Measurements from ENCODE around the gene PRSS33.

Gene PRSS33

DNA sequence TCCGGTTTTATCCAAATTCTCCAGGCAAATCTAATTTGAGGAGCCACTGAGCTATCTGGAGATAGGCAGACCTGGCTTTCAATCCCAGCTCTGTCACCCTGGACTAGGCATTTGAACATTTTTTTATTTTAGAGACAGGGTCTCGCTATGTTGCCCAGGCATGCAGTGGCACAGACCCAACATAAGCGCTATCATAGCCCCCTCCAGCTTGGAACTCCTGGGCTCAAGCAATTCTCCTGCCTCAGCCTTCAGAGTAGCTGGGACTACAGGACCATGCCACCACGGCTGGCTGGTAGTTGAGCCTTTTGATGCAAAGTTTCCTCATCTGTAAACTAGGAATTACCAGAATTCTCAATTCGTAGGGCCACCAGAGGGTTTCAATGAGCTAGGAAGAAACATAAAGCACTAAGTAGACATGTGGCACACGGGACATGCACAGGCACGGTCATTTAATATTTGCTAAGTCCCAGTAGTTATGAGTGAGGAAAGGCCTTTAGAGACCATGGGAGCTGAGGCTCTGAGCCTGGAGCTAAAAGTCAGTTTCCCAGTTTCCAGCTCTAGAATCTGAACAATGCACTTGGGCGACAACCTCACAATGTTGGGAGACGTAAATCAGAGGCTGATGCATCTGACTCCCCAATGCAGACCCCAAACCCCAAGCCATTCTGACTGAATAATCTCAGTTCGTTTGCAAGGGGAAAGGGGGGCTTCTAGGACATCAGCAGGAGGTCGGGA, 11.4 kb downstream of the PRSS33 start:
- DNase-seq: no peak

DNA sequence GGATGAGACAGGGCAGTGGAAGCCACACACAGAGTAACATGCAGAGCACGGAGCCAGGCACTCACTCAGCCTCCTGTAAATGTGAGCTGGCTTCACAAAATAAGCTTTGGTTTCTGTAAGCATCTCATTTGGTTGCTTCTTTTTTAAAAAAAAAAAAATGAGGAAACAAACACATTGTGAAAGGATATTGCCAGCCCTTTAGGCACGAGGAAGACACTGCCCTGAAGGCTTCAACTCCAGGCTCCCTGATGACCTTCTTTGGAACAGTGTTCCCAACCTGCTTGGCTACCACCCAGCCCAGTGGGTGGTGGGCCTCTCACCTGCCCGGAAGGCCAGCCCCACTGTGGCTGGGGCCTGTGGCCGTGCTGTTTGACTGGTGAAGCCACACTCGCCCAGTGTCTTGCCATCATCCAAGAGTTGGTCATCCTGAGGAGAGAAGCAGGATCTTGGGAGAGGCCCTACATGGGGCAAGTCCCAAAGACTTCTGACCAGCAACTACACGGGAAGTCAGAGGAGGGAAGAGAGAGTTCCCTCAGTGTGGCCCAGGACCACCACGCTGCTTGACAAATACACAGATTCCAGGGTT, 12.1 kb downstream of the PRSS33 start:
- DNase-seq: no peak

DNA sequence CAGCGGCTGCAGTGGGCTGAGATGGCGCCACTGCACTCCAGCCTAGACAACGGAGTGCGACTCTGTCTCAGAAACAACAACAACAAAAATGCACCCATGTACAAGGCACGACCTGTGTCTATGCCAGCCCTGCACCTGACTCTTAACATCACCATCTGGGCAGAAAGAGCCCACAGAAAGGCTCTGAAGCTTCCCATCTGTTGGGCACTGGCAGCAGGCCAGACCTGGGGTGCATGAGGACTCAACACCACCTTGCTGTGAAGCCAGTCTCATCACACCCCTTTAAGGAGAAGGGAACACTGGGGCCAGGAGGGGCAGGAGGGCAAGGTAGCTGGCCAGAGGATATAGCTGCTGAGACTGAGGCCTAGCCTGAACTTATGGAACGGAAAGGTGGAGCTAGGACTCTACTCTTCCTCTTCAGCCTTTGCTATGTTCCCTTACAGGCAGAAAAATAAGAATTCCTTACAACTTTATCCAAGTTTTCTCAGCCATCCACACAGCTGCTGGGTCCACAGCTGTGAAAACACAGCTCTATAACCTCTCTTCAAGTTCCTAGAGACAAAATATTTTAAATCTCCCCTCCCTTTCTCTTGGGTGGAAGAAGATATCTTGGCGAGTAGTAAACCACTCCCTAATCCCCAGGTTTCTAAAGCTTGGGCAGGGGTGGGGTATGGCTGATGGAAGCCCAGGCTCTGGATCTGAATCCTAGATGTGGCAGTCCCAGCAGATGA, 13.0 kb downstream of the PRSS33 start:
- no peak for DNase-seq

DNA sequence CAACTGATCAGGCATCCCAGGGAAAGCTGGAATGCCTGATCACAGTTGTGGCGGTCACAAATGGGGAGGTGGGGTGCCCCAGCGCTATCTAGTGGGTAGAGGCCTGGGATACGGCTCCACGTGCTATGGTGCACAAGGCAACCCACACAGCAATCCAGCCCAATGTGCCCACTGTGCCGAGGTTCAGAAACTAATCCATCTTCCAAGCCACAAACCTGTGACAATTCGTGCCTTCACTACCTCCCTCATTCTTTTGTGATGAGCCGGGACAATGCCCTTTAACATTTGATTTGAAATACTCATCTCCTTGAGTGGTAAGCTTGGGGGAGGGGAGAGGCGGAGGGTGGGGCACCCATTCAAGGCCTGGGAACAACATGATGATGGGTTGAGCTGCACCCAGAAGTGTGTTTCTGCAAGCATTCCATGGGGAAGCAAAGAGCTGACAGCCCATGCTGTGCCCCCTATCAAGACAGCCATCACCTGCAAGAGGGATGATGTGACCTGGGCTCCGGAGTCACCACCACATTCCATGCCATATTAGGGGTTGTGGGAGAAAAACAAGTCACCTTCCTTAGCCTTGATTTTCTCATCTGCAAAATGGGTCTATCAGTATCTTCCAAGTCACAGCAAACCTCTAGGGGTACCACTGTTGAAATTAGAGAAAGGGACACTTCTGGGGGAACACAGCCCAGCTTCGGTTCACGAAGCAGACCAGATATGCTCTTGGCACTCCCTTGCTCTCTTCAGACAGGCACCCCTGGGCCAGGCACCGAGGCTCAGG, 14.0 kb downstream of the PRSS33 start:
- DNase-seq: no peak

DNA sequence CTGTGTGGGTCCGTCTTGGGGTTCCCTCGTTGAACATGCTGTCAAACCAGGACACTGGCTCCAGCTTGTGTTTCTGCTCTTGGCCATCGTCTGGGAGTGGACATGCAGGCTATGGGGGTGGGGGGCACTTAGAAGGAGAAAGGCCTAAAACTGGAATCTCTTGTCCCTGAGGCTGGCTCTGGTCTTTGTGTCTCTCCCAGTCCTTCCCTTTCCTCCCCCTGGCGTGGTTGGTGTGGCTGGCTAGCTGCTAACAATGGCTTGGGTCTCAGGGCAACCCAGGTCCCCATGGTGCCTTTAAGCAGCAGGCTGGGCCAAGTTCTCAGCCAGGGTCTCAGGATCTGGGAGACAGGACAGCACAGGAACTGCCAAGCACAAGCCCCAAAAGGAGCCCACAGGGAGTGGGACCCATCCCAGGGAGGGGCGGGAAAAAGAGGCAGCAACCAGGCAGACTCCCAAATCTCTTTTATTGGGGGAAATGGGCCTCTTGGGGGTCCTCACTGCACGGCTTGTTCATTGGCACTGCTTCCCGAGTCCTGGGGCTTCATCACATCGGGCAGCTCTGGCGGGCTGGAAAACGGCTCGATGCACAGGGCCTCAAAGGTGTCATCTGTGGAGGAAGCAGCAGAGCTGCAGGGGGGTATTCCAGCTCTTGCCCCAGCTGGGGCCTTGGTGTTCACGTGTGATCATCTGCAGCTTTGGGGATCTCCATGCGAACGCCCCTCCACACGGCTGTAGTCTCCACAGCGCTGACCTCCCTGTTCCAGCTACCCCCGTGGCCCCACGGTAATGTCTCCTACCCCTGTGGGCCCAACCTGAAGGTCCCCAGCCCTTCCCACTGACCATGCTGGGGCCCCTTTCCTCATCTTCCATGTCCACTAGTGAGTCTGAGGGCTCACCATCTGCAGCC, 15.6 kb downstream of the PRSS33 start:
- DNase-seq: no peak

DNA sequence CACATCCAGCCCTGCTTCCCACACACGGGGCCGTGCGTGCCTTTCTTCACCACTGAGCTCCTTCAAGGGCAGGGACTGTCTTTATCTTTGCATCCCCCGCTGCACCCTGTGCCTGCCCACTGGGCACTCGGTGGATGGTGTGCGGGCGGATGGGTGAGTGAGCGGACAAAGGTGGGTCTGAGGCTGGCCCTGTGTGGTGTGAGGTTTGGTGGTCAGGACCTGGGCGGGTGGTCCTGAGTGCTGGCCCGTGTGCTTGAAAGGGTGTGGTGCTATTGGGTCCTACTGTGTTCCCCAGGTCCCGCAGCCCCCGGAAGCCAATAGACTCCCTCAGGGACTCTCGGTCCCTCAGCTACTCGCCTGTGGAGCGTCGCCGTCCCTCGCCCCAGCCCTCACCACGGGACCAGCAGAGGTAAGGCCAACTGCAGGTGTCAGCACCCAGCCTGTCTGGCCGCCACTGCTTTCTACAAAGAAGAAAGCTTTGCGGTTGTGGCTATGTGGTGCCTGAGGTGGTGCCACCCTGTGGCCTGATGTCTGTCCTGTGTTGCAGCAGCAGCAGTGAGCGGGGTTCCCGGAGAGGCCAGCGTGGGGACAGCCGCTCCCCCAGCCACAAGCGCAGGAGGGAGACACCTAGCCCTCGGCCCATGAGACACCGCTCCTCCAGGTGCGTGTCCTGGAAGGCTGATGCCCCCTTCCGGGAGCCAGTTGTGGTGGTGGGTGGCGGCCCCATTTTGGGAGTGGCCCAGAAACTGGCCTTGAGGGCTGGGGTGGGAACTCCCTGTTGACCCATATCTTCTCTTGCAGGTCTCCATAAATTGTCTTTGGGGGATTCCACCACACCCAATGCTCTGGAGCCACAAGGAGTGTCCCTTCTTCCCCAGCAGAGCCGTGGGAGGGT, 17.1 kb downstream of the PRSS33 start:
- no peak for DNase-seq

DNA sequence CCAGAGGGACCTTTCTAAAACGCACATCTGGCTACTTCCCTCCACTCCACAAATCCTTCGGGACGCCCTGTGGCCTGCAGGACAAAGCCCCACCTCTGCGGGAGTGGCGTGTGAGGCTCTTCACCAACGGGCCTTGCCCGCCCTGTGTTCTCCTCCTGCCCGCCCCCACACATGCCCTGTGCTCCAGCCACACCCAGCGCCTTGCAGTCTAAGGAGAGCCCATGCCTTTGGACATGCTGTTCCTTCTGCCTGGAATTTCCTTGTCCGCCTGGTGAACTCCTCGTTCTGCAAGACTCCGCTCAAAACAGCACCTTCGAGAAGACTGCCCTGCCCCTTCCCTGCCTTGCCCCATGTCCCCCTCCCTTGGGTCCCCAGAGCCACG, 17.7 kb downstream of the PRSS33 start:
- no peak for DNase-seq

DNA sequence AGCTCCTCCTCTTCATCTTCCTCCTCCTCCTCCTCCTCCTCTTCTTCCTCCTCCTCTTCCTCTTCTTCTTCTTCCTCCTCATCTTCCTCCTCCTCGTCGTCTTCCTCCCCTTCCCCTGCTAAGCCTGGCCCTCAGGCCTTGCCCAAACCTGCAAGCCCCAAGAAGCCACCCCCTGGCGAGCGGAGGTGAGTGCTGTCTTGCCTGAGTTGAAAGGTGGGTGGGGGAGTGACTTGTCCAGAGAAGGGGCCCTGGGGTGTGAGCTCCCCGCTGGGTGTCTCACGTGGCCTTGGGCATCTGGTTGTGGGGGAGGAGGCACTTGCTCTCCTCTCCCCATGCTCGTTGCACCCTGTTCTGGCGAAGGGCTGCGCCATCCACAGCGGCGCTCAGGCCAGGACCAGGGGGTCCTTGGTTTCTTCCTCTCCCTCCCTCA, 18.2 kb downstream of the PRSS33 start:
- no peak for DNase-seq

DNA sequence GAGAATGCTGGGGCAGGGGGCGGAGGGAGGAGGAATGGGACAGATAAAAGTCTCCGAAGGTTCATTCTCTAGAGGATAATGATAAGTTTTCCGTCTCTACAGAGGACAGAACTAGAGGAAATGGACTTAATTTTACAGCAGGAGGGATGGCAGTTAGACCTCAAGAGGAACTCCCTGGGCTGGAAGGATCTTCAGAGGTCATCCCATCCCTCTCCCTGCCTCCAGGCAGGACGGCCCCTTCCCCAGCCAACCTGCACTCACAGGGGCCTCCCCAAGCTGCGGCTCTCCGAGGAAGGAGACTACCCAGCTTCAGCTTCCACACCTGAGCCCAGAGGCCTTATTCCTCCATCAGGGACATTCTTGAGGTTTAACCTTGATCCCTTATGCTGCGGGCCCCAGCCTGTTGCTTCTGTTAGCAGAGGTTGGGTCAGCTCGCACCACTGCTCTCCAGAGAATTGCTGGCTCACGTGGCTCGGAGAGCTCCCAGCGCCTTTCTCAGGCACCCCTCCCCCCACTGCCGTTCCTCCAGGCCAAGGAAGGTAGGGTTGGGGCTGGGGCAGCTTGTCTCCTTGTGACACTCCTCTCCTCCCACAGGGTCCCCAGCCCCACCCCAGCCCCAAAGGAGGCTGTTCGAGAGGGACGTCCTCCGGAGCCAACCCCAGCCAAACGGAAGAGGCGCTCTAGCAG, 18.8 kb downstream of the PRSS33 start:
- no peak for DNase-seq

DNA sequence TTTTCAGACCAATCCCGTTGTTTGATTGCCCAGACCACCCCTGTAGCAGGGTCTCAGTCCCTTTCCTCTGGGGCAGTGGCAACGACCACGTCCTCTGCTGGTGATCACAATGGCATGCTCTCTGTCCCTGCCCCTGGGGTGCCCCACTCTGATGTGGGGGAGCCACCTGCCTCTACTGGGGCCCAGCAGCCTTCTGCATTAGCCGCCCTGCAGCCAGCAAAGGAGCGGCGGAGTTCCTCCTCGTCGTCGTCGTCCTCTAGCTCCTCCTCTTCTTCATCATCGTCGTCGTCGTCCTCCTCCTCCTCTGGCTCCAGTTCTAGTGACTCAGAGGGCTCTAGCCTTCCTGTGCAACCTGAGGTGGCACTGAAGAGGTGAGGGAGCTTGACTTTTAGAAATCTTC, 19.5 kb downstream of the PRSS33 start:
- DNase-seq: no peak

DNA sequence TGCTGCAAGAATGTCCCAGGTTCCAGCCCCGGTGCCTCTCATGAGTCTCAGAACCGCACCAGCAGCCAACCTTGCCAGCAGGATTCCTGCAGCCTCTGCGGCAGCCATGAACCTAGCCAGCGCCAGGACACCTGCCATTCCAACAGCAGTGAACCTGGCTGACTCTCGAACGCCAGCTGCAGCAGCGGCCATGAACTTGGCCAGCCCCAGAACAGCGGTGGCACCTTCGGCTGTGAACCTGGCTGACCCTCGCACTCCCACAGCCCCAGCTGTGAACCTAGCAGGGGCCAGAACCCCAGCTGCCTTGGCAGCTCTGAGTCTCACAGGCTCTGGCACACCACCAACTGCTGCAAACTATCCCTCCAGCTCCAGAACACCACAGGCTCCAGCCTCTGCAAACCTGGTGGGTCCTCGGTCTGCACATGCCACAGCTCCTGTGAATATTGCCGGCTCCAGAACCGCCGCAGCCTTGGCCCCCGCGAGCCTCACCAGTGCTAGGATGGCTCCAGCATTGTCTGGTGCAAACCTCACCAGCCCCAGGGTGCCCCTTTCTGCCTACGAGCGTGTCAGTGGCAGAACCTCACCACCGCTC, 20.1 kb downstream of the PRSS33 start:
- DNase-seq: no peak

DNA sequence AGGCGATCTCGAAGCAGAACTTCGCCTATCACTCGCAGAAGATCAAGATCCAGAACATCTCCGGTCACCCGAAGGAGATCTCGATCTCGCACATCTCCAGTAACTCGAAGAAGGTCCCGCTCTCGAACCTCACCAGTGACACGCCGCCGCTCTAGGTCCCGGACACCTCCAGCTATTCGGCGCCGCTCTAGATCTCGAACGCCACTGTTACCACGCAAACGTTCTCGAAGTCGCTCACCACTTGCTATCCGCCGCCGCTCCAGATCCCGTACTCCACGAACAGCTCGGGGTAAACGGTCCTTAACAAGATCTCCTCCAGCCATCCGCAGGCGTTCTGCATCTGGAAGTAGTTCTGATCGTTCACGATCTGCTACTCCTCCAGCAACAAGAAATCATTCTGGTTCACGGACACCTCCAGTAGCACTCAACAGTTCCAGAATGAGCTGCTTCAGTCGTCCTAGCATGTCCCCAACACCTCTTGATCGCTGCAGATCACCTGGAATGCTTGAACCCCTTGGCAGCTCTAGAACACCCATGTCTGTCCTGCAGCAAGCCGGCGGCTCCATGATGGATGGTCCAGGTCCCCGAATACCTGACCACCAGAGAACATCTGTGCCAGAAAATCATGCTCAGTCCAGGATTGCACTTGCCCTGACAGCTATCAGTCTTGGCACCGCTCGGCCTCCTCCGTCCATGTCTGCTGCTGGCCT, 20.8 kb downstream of the PRSS33 start:
- no peak for DNase-seq

DNA sequence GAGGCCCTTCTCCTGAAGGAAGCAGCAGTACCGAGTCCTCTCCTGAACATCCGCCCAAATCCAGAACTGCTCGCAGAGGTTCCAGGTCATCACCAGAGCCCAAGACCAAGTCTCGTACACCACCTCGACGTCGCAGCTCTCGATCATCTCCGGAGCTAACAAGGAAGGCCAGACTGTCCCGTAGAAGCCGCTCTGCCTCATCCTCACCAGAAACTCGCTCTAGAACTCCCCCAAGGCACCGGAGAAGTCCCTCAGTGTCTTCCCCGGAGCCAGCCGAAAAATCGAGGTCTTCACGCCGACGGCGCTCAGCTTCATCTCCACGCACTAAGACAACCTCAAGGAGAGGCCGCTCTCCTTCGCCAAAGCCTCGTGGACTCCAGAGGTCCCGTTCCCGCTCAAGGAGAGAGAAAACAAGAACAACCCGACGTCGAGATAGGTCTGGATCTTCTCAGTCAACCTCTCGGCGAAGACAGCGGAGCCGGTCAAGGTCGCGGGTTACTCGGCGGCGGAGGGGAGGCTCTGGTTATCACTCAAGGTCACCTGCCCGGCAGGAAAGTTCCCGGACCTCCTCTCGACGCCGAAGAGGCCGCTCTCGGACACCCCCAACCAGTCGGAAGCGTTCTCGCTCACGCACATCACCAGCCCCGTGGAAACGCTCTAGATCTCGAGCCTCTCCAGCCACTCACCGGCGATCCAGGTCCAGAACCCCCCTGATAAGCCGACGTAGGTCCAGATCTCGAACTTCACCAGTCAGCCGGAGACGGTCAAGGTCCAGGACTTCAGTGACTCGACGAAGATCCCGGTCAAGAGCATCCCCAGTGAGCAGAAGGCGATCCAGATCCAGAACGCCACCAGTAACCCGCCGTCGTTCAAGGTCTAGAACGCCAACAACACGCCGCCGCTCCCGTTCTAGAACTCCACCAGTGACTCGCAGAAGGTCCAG, 21.6 kb downstream of the PRSS33 start:
- DNase-seq: no peak

DNA sequence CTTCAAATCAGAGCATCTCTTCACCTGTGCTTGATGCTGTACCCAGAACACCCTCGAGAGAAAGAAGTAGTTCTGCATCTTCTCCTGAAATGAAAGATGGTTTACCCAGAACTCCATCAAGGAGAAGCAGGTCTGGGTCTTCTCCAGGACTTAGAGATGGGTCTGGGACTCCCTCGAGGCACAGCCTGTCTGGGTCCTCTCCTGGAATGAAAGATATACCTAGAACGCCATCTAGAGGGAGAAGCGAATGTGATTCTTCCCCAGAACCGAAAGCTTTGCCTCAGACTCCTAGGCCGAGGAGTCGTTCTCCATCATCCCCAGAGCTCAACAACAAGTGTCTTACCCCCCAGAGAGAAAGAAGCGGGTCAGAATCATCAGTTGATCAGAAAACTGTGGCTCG, 22.6 kb downstream of the PRSS33 start:
- no peak for DNase-seq

DNA sequence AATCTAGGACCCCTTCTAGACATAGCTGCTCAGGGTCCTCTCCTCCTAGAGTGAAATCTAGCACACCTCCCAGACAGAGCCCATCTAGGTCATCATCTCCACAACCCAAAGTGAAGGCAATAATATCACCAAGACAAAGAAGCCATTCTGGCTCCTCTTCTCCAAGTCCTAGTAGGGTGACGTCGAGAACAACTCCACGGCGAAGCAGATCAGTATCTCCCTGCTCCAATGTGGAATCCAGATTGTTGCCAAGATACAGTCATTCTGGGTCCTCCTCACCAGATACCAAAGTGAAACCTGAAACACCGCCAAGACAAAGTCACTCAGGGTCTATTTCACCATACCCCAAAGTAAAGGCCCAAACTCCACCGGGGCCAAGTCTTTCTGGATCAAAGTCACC, 24.2 kb downstream of the PRSS33 start:
- no peak for DNase-seq

DNA sequence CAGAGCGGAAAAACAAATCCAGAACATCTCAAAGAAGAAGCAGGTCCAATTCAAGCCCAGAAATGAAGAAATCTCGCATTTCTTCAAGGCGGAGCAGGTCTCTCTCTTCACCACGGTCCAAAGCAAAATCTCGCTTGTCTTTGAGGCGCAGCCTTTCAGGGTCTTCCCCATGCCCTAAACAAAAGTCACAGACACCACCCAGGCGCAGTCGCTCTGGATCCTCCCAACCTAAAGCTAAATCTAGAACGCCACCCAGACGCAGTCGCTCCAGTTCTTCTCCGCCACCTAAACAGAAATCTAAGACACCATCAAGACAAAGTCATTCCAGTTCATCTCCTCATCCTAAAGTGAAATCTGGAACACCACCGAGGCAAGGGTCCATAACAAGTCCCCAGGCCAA, 24.6 kb downstream of the PRSS33 start:
- DNase-seq: no peak

DNA sequence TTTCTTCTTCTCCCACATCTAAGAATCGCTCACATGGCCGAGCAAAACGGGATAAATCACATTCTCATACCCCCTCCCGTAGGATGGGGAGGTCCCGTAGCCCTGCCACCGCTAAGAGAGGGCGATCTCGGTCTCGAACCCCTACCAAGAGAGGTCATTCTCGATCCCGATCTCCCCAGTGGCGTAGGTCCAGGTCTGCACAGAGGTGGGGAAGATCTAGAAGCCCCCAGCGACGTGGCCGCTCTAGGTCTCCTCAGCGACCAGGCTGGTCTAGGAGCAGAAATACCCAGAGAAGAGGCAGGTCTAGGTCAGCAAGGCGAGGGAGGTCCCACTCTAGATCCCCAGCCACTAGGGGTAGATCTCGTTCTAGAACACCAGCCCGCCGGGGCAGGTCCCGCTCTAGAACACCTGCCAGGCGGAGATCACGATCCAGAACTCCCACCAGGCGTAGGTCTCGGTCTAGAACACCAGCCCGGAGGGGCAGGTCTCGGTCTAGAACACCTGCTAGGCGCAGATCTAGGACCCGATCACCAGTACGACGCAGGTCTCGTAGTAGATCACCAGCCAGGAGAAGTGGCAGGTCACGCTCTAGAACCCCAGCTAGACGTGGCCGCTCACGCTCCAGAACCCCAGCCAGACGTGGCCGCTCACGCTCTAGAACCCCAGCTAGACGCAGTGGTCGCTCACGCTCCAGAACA, 25.3 kb downstream of the PRSS33 start:
- no peak for DNase-seq

DNA sequence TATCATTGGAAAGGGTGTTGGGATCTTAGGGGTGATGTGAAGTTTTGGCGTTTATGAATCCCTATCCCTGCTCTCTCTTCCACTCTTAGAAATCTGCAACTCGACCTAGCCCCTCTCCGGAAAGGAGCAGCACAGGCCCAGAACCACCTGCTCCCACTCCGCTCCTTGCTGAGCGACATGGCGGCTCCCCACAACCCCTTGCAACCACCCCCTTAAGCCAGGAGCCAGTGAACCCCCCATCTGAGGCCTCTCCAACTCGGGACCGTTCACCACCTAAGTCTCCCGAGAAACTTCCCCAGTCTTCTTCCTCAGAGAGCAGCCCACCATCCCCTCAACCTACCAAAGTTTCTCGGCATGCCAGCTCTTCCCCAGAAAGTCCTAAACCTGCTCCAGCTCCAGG, 25.9 kb downstream of the PRSS33 start:
- DNase-seq: no peak
